ENCODE data around the gene PRRC2C. TPM values are rescaled to one million over a fixed set of nuclear protein-coding genes. Genes with fewer than 3 reads are reported as not detected.

PRRC2C gene
- polyA plus RNA-seq, 1 of the 3 experiments (the other 2 are of a cell fraction): 39.9 TPM

GRCh38 chr1:171507435-171507834, 22.1 kb downstream of the PRRC2C start:
- Histone ChIP-seq H3K4me2 (no peak overlapping the region), H3K4me3 (ENCODE audit: low read depth in 2 of 2, low read length in 1 of 2) (no peak overlapping the region), H4K20me1 (ENCODE audit: insufficient read depth) (peaks cover 100% of the 10 kb centered on the region), H3K9ac (no peak overlapping the region), H3K9me2 (no peaks in the 10 kb centered on the region), H3K36me3 (replicated peaks in 1 of 2; ENCODE audit: control insufficient read depth in 1 of 2, insufficient read depth in 2 of 2, low read length in 1 of 2) (peaks cover 4 to 13% of the 10 kb centered on the region in 2 experiments), H3K79me2 (ENCODE audit: insufficient read depth) (peaks cover 100% of the 10 kb centered on the region), H3K4me1 (ENCODE audit: control insufficient read depth in 1 of 2, insufficient read depth in 2 of 2, low read depth in 1 of 2, low read length in 1 of 2) (peaks cover 2 to 5% of the 10 kb centered on the region in 2 experiments; a peak in 2 of 4 replicates), H2AFZ (ENCODE audit: low read depth) (no peak overlapping the region), H3K27me3 (ENCODE audit: insufficient read depth) (no peaks in the 10 kb centered on the region), H3F3A (replicated peaks; ENCODE audit: insufficient read depth) (peaks cover 3% of the 10 kb centered on the region), H3K27ac (ENCODE audit: low read depth in 2 of 2, low read length in 1 of 2) (no peak overlapping the region), H3K9me3 (no peaks in the 10 kb centered on the region)
- TF ChIP-seq CHD2 (IDR thresholded peaks at IDR 0.05; ENCODE audit: low read length, partially characterized antibody) (no peak), NFIC (IDR thresholded peaks at IDR 0.05; ENCODE audit: borderline replicate concordance) (no peak), YY1 (IDR thresholded peaks at IDR 0.05; ENCODE audit: low read depth) (no peak), FOXJ3 (CRISPR knock-in tag; IDR thresholded peaks at IDR 0.05) (no peak), TCF12 (IDR thresholded peaks at IDR 0.05) (no peak), RAD21 (IDR thresholded peaks at IDR 0.05; ENCODE audit: low read length) (no peak), MXI1 (IDR thresholded peaks at IDR 0.05; ENCODE audit: low read depth, low read length) (no peak)
- CTCF ChIA-PET: interaction anchor here (1.5 kb wide), 1 partner anchor 23 kb away, joined by 3 read pairs; no protein-coding TSS in a partner anchor
- POLR2A ChIA-PET: no interaction called here
- 82% methylated on average over 4 of the region's 4 CpGs for WGBS (ENCODE audit: low lambda C conversion rate)
- DNase-seq: no peak

- H4K20me1 ChIP-seq (ENCODE audit: insufficient read depth): peaks cover 98% of the 10 kb centered on the region
- no peak overlapping the region for H2AFZ ChIP-seq (ENCODE audit: low read depth)
- ChIA-PET POLR2A (no interaction called here), CTCF (no interaction called here)
- no peak overlapping the region for H3K27ac ChIP-seq (ENCODE audit: low read depth in 2 of 2, low read length in 1 of 2)
- H3K9me2 ChIP-seq: no peaks in the 10 kb centered on the region
- no peak for DNase-seq
- H3F3A ChIP-seq (replicated peaks; ENCODE audit: insufficient read depth): no peaks in the 10 kb centered on the region
- no peak overlapping the region for H3K9ac ChIP-seq
- peaks cover 18 to 26% of the 10 kb centered on the region in 2 experiments for H3K36me3 ChIP-seq (replicated peaks in 1 of 2; ENCODE audit: control insufficient read depth in 1 of 2, insufficient read depth in 2 of 2, low read length in 1 of 2)
- no peak overlapping the region for H3K4me2 ChIP-seq
- H3K9me3 ChIP-seq: no peaks in the 10 kb centered on the region
- peaks cover 100% of the 10 kb centered on the region for H3K79me2 ChIP-seq (ENCODE audit: insufficient read depth)
- TF ChIP-seq PBX3 (IDR thresholded peaks at IDR 0.05) (no peak), MXI1 (IDR thresholded peaks at IDR 0.05; ENCODE audit: low read depth, low read length) (no peak), MEF2A (IDR thresholded peaks at IDR 0.05; ENCODE audit: borderline replicate concordance, low read depth) (no peak), ELF1 (IDR thresholded peaks at IDR 0.05) (no peak), RCOR1 (IDR thresholded peaks at IDR 0.05; ENCODE audit: low read length) (no peak), YY1 (IDR thresholded peaks at IDR 0.05; ENCODE audit: low read depth) (no peak), USF2 (IDR thresholded peaks at IDR 0.05; ENCODE audit: borderline replicate concordance, low read depth, low read length) (no peak), EZH2phosphoT487 (IDR thresholded peaks at IDR 0.05; ENCODE audit: borderline replicate concordance, low read depth) (no peak), EP300 (IDR thresholded peaks at IDR 0.05; ENCODE audit: borderline replicate concordance in 1 of 2, low read depth in 1 of 2, low read length in 1 of 2) (no peak), GATA2 (CRISPR knock-in tag; IDR thresholded peaks at IDR 0.05) (no peak), FOSL2 (IDR thresholded peaks at IDR 0.05; ENCODE audit: borderline replicate concordance, low read depth) (no peak)
- TF ChIP-seq, protein P1, sequence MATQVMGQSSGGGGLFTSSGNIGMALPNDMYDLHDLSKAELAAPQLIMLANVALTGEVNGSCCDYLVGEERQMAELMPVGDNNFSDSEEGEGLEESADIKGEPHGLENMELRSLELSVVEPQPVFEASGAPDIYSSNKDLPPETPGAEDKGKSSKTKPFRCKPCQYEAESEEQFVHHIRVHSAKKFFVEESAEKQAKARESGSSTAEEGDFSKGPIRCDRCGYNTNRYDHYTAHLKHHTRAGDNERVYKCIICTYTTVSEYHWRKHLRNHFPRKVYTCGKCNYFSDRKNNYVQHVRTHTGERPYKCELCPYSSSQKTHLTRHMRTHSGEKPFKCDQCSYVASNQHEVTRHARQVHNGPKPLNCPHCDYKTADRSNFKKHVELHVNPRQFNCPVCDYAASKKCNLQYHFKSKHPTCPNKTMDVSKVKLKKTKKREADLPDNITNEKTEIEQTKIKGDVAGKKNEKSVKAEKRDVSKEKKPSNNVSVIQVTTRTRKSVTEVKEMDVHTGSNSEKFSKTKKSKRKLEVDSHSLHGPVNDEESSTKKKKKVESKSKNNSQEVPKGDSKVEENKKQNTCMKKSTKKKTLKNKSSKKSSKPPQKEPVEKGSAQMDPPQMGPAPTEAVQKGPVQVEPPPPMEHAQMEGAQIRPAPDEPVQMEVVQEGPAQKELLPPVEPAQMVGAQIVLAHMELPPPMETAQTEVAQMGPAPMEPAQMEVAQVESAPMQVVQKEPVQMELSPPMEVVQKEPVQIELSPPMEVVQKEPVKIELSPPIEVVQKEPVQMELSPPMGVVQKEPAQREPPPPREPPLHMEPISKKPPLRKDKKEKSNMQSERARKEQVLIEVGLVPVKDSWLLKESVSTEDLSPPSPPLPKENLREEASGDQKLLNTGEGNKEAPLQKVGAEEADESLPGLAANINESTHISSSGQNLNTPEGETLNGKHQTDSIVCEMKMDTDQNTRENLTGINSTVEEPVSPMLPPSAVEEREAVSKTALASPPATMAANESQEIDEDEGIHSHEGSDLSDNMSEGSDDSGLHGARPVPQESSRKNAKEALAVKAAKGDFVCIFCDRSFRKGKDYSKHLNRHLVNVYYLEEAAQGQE (IDR thresholded peaks at IDR 0.05; ENCODE audit: low read depth, low read length): no peak
- TF ChIP-seq, protein P2, sequence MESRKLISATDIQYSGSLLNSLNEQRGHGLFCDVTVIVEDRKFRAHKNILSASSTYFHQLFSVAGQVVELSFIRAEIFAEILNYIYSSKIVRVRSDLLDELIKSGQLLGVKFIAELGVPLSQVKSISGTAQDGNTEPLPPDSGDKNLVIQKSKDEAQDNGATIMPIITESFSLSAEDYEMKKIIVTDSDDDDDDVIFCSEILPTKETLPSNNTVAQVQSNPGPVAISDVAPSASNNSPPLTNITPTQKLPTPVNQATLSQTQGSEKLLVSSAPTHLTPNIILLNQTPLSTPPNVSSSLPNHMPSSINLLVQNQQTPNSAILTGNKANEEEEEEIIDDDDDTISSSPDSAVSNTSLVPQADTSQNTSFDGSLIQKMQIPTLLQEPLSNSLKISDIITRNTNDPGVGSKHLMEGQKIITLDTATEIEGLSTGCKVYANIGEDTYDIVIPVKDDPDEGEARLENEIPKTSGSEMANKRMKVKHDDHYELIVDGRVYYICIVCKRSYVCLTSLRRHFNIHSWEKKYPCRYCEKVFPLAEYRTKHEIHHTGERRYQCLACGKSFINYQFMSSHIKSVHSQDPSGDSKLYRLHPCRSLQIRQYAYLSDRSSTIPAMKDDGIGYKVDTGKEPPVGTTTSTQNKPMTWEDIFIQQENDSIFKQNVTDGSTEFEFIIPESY (IDR thresholded peaks at IDR 0.05; ENCODE audit: borderline replicate concordance, low read depth): no peak
- H3K4me1 ChIP-seq (ENCODE audit: control insufficient read depth in 1 of 2, insufficient read depth in 2 of 2, low read depth in 1 of 2, low read length in 1 of 2): peaks cover 2 to 5% of the 10 kb centered on the region in 2 experiments; a peak in 2 of 4 replicates
- H3K27me3 ChIP-seq (ENCODE audit: insufficient read depth): no peaks in the 10 kb centered on the region
- no peak overlapping the region for H3K4me3 ChIP-seq (ENCODE audit: low read depth in 2 of 2, low read length in 1 of 2)
Observed at GRCh38 chr1:171509191-171509590, 23.9 kb downstream of the PRRC2C start.

Measured in SK-N-SH (cell line).